HepG2 (cell line): ENCODE data around the gene HEXIM1. TPM values are rescaled to one million over a fixed set of nuclear protein-coding genes. Genes with fewer than 3 reads are reported as not detected.

Experiments used
- AHR ChIP-seq: IDR thresholded peaks from 2 replicates; pipeline ENCODE4 v1.6.1; 2018; ENCODE audit warnings: missing genetic modification reagents, missing compliant biosample characterization
- JUN ChIP-seq: sonication (generic); formaldehyde crosslinking; IDR thresholded peaks from 2 replicates; pipeline ENCODE4 v1.4.0; 2020; ENCODE audit warnings: mild to moderate bottlenecking, missing genetic modification reagents
- KDM2A ChIP-seq: sonication (generic); formaldehyde crosslinking; IDR thresholded peaks from 2 replicates; pipeline ENCODE4 v1.4.0; 2020; ENCODE audit warnings: low read depth, missing genetic modification reagents, borderline replicate concordance
- KLF6 ChIP-seq: IDR thresholded peaks from 2 replicates; pipeline ENCODE4 v1.8.0; 2016; ENCODE audit warnings: missing biosample characterization, missing genetic modification reagents
- POLR2G ChIP-seq: fragments of 200-400 bp; formaldehyde crosslinking; IDR thresholded peaks from 2 replicates; pipeline ENCODE4 v1.6.1; 2018; ENCODE audit warnings: mild to moderate bottlenecking, low read depth, low read length, moderate library complexity
- RBM22 ChIP-seq: fragments of 200-400 bp; formaldehyde crosslinking; optimal IDR thresholded peaks from 2 replicates; pipeline ENCODE3; 2017; ENCODE audit warnings: mild to moderate bottlenecking, low read length, moderate library complexity
- RXRA ChIP-seq: sonication (generic); formaldehyde crosslinking; IDR thresholded peaks from 2 replicates; pipeline ENCODE4 v1.5.1; 2020; ENCODE audit warnings: missing genetic modification reagents
- SRSF9 ChIP-seq: fragments of 200-400 bp; formaldehyde crosslinking; IDR thresholded peaks from 2 replicates; pipeline ENCODE4 v1.6.1; 2018; ENCODE audit warnings: borderline replicate concordance, mild to moderate bottlenecking, low read depth, low read length; ENCODE audit not compliant: insufficient read depth, poor library complexity, severe bottlenecking
- STAT5B ChIP-seq: sonication (generic); formaldehyde crosslinking; IDR thresholded peaks from 2 replicates; pipeline ENCODE4 v1.4.0; 2020; ENCODE audit warnings: missing genetic modification reagents
- ZFP41 ChIP-seq: sonication (generic); formaldehyde crosslinking; IDR thresholded peaks from 2 replicates; pipeline ENCODE4 v1.4.0; 2020; ENCODE audit warnings: mild to moderate bottlenecking, missing genetic modification reagents, borderline replicate concordance
- ZIK1 ChIP-seq: sonication (generic); formaldehyde crosslinking; IDR thresholded peaks from 2 replicates; pipeline ENCODE4 v1.5.0; 2020; ENCODE audit warnings: mild to moderate bottlenecking, low read depth, missing genetic modification reagents, borderline replicate concordance
- ZNF10 ChIP-seq: sonication (generic); formaldehyde crosslinking; IDR thresholded peaks from 2 replicates; pipeline ENCODE4 v1.4.0; 2020; ENCODE audit warnings: mild to moderate bottlenecking, low read depth, missing genetic modification reagents, borderline replicate concordance
- ZNF432 ChIP-seq: sonication (generic); formaldehyde crosslinking; IDR thresholded peaks from 2 replicates; pipeline ENCODE4 v1.5.0; 2020; ENCODE audit warnings: missing genetic modification reagents, mild to moderate bottlenecking, borderline replicate concordance
- ZNF598 ChIP-seq: sonication (generic); formaldehyde crosslinking; IDR thresholded peaks from 2 replicates; pipeline ENCODE4 v1.5.1; 2020; ENCODE audit warnings: mild to moderate bottlenecking, missing genetic modification reagents, borderline replicate concordance
- polyA plus RNA-seq, 8 experiments: library from polyadenylated mRNA; depleted of rRNA in 3 of 8; stranded (reverse) in 7 of 8; unstranded in 1 of 8; fragments of >200 nt; fragmentation: Illumina TruSeq in 4 of 8; extraction: Trizol in 4 of 8; gene quantifications; 2 replicates each; pipeline versions ENCODE4 v1.2.1 to v1.2.3, GENCODE V29; 2011 to 2016; ENCODE audit warnings: low read depth in 4 of 8, missing spikeins in 1 of 8, mixed read lengths in 1 of 8; ENCODE audit not compliant: insufficient read depth in 1 of 8
- total RNA-seq, 5 experiments: library from RNA; depleted of rRNA; stranded (reverse); fragments of >200 nt; fragmentation: Illumina TruSeq; extraction: Trizol; gene quantifications; 2 replicates each; pipeline ENCODE4 v1.2.3, GENCODE V29; 2016; ENCODE audit warnings: low read depth in 1 of 5
- TF ChIP-seq, protein P1 (sequence below): IDR thresholded peaks from 2 replicates; pipeline ENCODE4 v1.6.1; 2018; ENCODE audit warnings: missing genetic modification reagents
- TF ChIP-seq, protein P2 (sequence below): sonication (generic); formaldehyde crosslinking; IDR thresholded peaks from 2 replicates; pipeline ENCODE4 v1.4.0; 2020; ENCODE audit warnings: missing genetic modification reagents

The HEXIM1 gene
- total and polyA plus RNA-seq, 2 of the 13 experiments (the other 11 are each of a cell fraction or from before 2014, with no cell fraction given): 10.5 to 16.6 TPM

DNA sequence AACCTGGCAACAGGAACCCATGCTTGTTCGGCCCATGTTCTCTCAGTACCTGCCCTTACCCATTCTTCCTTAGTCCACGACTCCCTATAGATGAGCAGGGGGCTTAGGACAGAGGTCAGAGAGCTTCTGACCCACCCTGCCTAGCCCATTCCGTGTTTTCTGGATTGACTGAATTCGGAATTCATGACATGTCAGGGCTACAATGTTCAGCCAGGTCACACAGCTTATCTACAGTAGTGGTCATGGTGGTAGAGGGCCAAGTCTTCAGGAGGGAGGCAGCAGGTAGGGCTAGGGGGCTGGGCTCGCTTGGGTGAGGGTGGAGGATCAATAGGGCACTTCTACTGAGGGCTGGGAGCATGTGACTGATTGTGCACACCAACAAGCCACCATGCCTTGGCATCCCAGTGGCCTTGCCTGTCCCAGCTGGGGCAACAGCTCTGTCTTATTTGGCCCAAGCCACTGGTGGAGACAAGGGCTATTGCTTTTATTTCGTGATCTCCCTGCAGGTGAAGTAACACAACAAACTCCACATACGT lies 16.5 kb downstream of the HEXIM1 start (continued):
- 0 out of 2 replicates have a peak, but pooled peaks have one; percentile 16 for TF ChIP-seq RXRA
- peak; percentile 54; the same call in 1 of the 2 replicates for TF ChIP-seq POLR2G
- TF ChIP-seq, protein P1, sequence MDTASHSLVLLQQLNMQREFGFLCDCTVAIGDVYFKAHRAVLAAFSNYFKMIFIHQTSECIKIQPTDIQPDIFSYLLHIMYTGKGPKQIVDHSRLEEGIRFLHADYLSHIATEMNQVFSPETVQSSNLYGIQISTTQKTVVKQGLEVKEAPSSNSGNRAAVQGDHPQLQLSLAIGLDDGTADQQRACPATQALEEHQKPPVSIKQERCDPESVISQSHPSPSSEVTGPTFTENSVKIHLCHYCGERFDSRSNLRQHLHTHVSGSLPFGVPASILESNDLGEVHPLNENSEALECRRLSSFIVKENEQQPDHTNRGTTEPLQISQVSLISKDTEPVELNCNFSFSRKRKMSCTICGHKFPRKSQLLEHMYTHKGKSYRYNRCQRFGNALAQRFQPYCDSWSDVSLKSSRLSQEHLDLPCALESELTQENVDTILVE (CRISPR knock-in tag): no peak
- TF ChIP-seq KLF6 (CRISPR knock-in tag): no peak
- no peak for TF ChIP-seq ZNF10 (CRISPR knock-in tag)
- no peak for TF ChIP-seq ZIK1 (CRISPR knock-in tag)
- peak; percentile 66 for TF ChIP-seq RBM22
- TF ChIP-seq ZFP41 (CRISPR knock-in tag): no peak
- TF ChIP-seq, protein P2, sequence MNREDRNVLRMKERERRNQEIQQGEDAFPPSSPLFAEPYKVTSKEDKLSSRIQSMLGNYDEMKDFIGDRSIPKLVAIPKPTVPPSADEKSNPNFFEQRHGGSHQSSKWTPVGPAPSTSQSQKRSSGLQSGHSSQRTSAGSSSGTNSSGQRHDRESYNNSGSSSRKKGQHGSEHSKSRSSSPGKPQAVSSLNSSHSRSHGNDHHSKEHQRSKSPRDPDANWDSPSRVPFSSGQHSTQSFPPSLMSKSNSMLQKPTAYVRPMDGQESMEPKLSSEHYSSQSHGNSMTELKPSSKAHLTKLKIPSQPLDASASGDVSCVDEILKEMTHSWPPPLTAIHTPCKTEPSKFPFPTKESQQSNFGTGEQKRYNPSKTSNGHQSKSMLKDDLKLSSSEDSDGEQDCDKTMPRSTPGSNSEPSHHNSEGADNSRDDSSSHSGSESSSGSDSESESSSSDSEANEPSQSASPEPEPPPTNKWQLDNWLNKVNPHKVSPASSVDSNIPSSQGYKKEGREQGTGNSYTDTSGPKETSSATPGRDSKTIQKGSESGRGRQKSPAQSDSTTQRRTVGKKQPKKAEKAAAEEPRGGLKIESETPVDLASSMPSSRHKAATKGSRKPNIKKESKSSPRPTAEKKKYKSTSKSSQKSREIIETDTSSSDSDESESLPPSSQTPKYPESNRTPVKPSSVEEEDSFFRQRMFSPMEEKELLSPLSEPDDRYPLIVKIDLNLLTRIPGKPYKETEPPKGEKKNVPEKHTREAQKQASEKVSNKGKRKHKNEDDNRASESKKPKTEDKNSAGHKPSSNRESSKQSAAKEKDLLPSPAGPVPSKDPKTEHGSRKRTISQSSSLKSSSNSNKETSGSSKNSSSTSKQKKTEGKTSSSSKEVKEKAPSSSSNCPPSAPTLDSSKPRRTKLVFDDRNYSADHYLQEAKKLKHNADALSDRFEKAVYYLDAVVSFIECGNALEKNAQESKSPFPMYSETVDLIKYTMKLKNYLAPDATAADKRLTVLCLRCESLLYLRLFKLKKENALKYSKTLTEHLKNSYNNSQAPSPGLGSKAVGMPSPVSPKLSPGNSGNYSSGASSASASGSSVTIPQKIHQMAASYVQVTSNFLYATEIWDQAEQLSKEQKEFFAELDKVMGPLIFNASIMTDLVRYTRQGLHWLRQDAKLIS (CRISPR knock-in tag): no peak
- TF ChIP-seq SRSF9: no peak
- no peak for TF ChIP-seq JUN (CRISPR knock-in tag)
- no peak for TF ChIP-seq KDM2A
- no peak for TF ChIP-seq AHR (CRISPR knock-in tag)
- no peak for TF ChIP-seq ZNF598
- TF ChIP-seq STAT5B (CRISPR knock-in tag): no peak
- no peak for TF ChIP-seq ZNF432 (CRISPR knock-in tag)
- TF ChIP-seq, all 625 proteins: peak for 12
